ENCODE measurements around the gene GSTA4.
"Not testable (repeated sequence)": the region's sequence is repeated elsewhere in the genome, so short reads cannot be mapped to it uniquely, and the experiment has no call there.

GSTA4 gene

DNA sequence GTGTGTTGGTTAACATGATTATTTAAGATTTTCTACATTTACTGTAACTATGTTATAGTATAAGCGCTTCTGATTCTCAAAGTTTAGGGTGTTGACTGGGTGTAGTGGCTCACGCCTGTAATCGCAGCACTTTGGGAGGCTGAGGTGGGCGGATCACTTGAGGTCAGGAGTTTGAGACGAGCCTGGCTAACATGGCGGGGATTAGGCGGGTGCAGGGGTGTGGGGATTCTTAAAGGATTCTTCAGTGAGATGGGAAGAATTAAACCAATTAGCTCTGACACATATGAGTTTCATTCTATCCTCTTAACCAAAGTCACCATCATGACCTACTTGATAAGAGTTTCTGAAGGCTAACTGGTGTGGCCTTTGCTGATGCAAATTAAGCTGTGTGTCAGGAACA, 39.2 kb downstream of the GSTA4 start:
- ChIA-PET POLR2A (no interaction called here), CTCF (no interaction called here)
- Histone ChIP-seq H3K36me3 (ENCODE audit: control insufficient read depth in 4 of 4, insufficient read depth in 4 of 4, low read length in 3 of 4) (no peaks in the 10 kb centered on the region), H3K4me1 (ENCODE audit: control extremely low read depth in 1 of 4, control insufficient read depth in 4 of 4, insufficient read depth in 4 of 4, low read length in 3 of 4) (no peaks in the 10 kb centered on the region), H3K27me3 (replicated peaks in 2 of 5; ENCODE audit: control insufficient read depth in 4 of 5, insufficient read depth in 5 of 5, low read length in 4 of 5) (peaks cover 0 to 2% (median 0%) of the 10 kb centered on the region in 5 experiments), H3K4me3 (ENCODE audit: control insufficient read depth in 1 of 7, extremely low read depth in 1 of 7, insufficient read depth in 4 of 7, low read depth in 2 of 7, low read length in 6 of 7) (no peak overlapping the region), H3K9me3 (ENCODE audit: control extremely low read depth in 1 of 5, control insufficient read depth in 4 of 5, insufficient read depth in 2 of 5, low read depth in 1 of 5, low read length in 4 of 5) (no peaks in the 10 kb centered on the region), H3K27ac (ENCODE audit: insufficient read depth in 1 of 2, low read depth in 1 of 2, low read length in 2 of 2, poor library complexity in 1 of 2, severe bottlenecking in 2 of 2) (no peak overlapping the region)
- DNase-seq: no peak
- 100% methylated on average over 2 of the region's 7 CpGs for WGBS (ENCODE audit: insufficient coverage)

DNA sequence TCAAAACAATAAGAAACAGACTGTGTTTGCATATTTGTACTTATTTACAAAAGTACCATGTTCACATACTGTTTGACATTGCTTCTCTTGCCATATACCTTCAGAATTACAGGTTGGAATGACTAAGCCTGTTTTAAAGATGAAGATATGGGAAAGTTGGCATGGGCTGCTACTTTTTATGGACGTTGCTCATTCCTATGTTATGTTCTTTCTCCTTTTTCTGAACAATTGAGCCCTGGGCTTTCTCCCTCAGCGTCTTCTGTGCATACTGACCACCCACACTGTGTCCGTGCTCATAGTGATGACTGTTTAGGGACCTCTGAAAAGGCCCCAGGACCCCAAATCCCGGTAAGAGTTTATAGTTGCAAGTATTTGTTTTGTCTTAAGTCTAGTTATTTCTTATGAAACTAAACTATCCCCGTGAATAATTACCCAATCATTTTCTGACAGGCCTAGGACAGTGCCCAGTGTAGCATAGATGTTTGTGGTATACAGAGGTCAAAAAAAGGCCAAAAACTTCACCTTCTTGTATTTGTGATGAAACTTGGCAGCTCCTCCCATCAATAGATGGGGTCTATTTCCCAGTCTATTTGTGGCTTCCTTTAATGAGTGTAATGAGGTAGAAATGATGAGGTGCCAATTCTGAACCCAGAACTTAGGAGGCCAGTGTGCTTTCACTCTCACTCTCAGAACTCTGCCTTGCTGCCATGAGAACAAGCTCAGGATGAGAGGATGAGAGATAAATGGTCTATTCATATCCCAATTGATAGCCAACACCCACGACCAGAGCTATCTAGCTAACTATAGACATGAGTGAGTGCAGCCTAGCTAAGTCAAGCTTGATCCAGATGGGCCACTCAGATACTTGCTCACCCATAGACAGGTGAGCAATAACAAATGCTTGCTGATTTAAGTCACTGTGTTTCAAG, 40.9 kb downstream of the GSTA4 start:
- no peak for DNase-seq
- H3K9me3 ChIP-seq (ENCODE audit: control extremely low read depth in 1 of 5, control insufficient read depth in 4 of 5, insufficient read depth in 2 of 5, low read depth in 1 of 5, low read length in 4 of 5): no peaks in the 10 kb centered on the region
- CTCF ChIA-PET: no interaction called here
- H3K4me3 ChIP-seq (ENCODE audit: control insufficient read depth in 1 of 7, extremely low read depth in 1 of 7, insufficient read depth in 4 of 7, low read depth in 2 of 7, low read length in 6 of 7): no peak overlapping the region
- no peaks in the 10 kb centered on the region for H3K4me1 ChIP-seq (ENCODE audit: control extremely low read depth in 1 of 4, control insufficient read depth in 4 of 4, insufficient read depth in 4 of 4, low read length in 3 of 4)
- WGBS (ENCODE audit: insufficient coverage): 100% methylated on average over 3 of the region's 6 CpGs
- no peak overlapping the region for H3K27ac ChIP-seq (ENCODE audit: insufficient read depth in 1 of 2, low read depth in 1 of 2, low read length in 2 of 2, poor library complexity in 1 of 2, severe bottlenecking in 2 of 2)
- peaks cover 0 to 2% (median 0%) of the 10 kb centered on the region in 5 experiments for H3K27me3 ChIP-seq (replicated peaks in 2 of 5; ENCODE audit: control insufficient read depth in 4 of 5, insufficient read depth in 5 of 5, low read length in 4 of 5)
- no peaks in the 10 kb centered on the region for H3K36me3 ChIP-seq (ENCODE audit: control insufficient read depth in 4 of 4, insufficient read depth in 4 of 4, low read length in 3 of 4)
- POLR2A ChIA-PET: no interaction called here

DNA sequence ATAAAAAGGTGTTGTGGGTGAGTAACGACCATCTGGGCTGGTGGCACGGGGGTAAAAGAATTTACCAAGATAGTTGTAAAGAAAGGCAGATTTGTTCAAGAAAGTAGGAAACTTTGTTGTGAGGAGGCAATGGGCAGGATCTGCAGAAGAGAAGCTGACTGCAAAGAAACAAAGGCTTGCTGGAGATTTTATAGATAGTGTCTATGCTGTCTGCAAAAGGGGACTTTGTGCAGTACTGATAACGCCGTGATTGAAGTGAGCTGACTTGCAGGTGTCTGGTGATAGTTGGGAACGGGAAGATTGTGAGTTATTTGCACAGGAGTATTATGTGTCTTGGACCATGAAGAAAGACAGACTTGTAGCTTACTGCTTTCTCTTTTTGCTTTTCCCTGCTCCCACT, 48.8 kb downstream of the GSTA4 start:
- no peak overlapping the region for H3K4me3 ChIP-seq (ENCODE audit: control insufficient read depth in 1 of 7, extremely low read depth in 1 of 7, insufficient read depth in 4 of 7, low read depth in 2 of 7, low read length in 6 of 7)
- ChIA-PET CTCF (no interaction called here), POLR2A (no interaction called here)
- no peaks in the 10 kb centered on the region for H3K27me3 ChIP-seq (replicated peaks in 2 of 5; ENCODE audit: control insufficient read depth in 4 of 5, insufficient read depth in 5 of 5, low read length in 4 of 5)
- 37% methylated on average over 4 of the region's 5 CpGs for WGBS (ENCODE audit: insufficient coverage)
- no peak overlapping the region for H3K27ac ChIP-seq (ENCODE audit: insufficient read depth in 1 of 2, low read depth in 1 of 2, low read length in 2 of 2, poor library complexity in 1 of 2, severe bottlenecking in 2 of 2)
- no peaks in the 10 kb centered on the region for H3K4me1 ChIP-seq (ENCODE audit: control extremely low read depth in 1 of 4, control insufficient read depth in 4 of 4, insufficient read depth in 4 of 4, low read length in 3 of 4)
- H3K36me3 ChIP-seq (ENCODE audit: control insufficient read depth in 4 of 4, insufficient read depth in 4 of 4, low read length in 3 of 4): no peaks in the 10 kb centered on the region
- H3K9me3 ChIP-seq (ENCODE audit: control extremely low read depth in 1 of 5, control insufficient read depth in 4 of 5, insufficient read depth in 2 of 5, low read depth in 1 of 5, low read length in 4 of 5): no peaks in the 10 kb centered on the region
- no peak for DNase-seq

DNA sequence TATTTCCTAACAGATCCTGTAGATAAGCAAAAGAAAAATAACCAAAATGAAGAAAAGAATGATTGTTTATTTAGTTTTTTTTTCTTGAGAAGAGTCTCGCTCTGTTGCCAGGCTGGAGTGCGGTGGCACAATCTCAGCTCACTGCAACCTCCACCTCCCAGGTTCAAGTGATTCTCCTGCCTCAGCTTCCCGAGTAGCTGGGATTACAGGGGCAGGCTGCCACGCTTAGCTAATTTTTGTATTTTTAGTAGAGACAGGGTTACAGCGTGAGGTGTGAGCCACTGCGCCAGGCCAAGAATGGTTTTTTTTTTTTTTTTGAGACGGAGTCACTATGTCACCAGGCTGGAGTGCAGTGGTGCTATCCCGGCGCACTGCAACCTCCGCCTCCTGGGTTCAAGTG, 52.3 kb downstream of the GSTA4 start:
- H3K36me3 ChIP-seq (ENCODE audit: control insufficient read depth in 4 of 4, insufficient read depth in 4 of 4, low read length in 3 of 4); POLR2A ChIA-PET; H3K4me1 ChIP-seq (ENCODE audit: control extremely low read depth in 1 of 4, control insufficient read depth in 4 of 4, insufficient read depth in 4 of 4, low read length in 3 of 4); H3K9me3 ChIP-seq (ENCODE audit: control extremely low read depth in 1 of 5, control insufficient read depth in 4 of 5, insufficient read depth in 2 of 5, low read depth in 1 of 5, low read length in 4 of 5); H3K27me3 ChIP-seq (replicated peaks in 2 of 5; ENCODE audit: control insufficient read depth in 4 of 5, insufficient read depth in 5 of 5, low read length in 4 of 5); DNase-seq; H3K27ac ChIP-seq (ENCODE audit: insufficient read depth in 1 of 2, low read depth in 1 of 2, low read length in 2 of 2, poor library complexity in 1 of 2, severe bottlenecking in 2 of 2); H3K4me3 ChIP-seq (ENCODE audit: control insufficient read depth in 1 of 7, extremely low read depth in 1 of 7, insufficient read depth in 4 of 7, low read depth in 2 of 7, low read length in 6 of 7): not testable (repeated sequence)
- 94% methylated on average over 5 of the region's 10 CpGs for WGBS (ENCODE audit: insufficient coverage)
- CTCF ChIA-PET: interaction anchor here (0.5 kb wide), 1 partner anchor 23 kb away, joined by 3 read pairs; no protein-coding TSS in a partner anchor

DNA sequence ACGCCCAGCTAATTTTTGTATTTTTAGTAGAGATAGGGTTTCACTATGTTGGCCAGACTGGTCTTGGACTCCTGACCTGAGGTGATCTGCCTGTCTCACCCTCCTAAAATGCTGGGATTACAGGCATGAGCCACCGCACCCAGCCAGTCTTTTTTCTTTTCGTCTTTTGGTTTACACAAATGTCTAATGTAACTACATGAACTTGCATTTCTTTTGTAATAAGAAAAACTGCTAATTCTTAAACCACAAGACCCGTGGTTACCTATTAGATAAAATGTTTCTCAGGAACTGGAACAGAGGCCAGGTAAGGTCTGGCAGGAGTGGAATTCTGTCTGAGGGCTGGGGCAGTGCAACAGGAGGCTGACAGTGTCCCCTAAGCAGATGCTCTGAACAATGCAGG, 52.9 kb downstream of the GSTA4 start:
- ChIA-PET CTCF (no interaction called here), POLR2A (no interaction called here)
- no peak overlapping the region for H3K4me3 ChIP-seq (ENCODE audit: control insufficient read depth in 1 of 7, extremely low read depth in 1 of 7, insufficient read depth in 4 of 7, low read depth in 2 of 7, low read length in 6 of 7)

DNA sequence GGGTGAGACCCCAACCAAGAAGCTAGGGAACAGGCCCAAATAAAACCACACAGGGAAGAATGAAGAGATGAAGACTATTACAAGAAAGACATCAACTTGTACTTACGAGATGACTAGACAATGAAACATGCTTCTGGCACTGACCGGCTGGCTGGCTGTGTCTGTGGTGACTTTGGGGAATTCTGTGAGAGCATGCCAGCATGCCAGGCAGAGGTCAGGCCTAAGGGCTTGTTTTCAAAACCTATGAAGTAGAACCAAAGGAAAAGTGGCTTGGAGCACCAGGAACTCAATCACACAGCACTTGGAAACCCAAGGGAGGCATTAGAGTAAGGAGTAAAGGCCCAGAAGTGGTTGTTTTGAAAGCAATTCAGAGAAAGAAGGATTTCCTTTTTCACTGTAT, 57.2 kb downstream of the GSTA4 start:
- POLR2A ChIA-PET: no interaction called here
- no peaks in the 10 kb centered on the region for H3K36me3 ChIP-seq (ENCODE audit: control insufficient read depth in 4 of 4, insufficient read depth in 4 of 4, low read length in 3 of 4)
- 94% methylated on average over 2 of the region's 2 CpGs for WGBS (ENCODE audit: insufficient coverage)
- no peak overlapping the region for H3K4me3 ChIP-seq (ENCODE audit: control insufficient read depth in 1 of 7, extremely low read depth in 1 of 7, insufficient read depth in 4 of 7, low read depth in 2 of 7, low read length in 6 of 7)
- H3K27me3 ChIP-seq (replicated peaks in 2 of 5; ENCODE audit: control insufficient read depth in 4 of 5, insufficient read depth in 5 of 5, low read length in 4 of 5): peaks cover 0 to 2% (median 0%) of the 10 kb centered on the region in 5 experiments
- peaks cover 0 to 2% (median 0%) of the 10 kb centered on the region in 5 experiments for H3K9me3 ChIP-seq (ENCODE audit: control extremely low read depth in 1 of 5, control insufficient read depth in 4 of 5, insufficient read depth in 2 of 5, low read depth in 1 of 5, low read length in 4 of 5)
- CTCF ChIA-PET: no interaction called here
- DNase-seq: no peak
- peaks cover 0 to 6% (median 0%) of the 10 kb centered on the region in 4 experiments for H3K4me1 ChIP-seq (ENCODE audit: control extremely low read depth in 1 of 4, control insufficient read depth in 4 of 4, insufficient read depth in 4 of 4, low read length in 3 of 4)
- no peak overlapping the region for H3K27ac ChIP-seq (ENCODE audit: insufficient read depth in 1 of 2, low read depth in 1 of 2, low read length in 2 of 2, poor library complexity in 1 of 2, severe bottlenecking in 2 of 2)

More for the DNA sequence above, 52.9 kb downstream of the GSTA4 start:
- WGBS (ENCODE audit: insufficient coverage): 78% methylated on average over 3 of the region's 4 CpGs
- no peak for DNase-seq
- no peaks in the 10 kb centered on the region for H3K36me3 ChIP-seq (ENCODE audit: control insufficient read depth in 4 of 4, insufficient read depth in 4 of 4, low read length in 3 of 4)
- H3K27me3 ChIP-seq (replicated peaks in 2 of 5; ENCODE audit: control insufficient read depth in 4 of 5, insufficient read depth in 5 of 5, low read length in 4 of 5): no peaks in the 10 kb centered on the region
- no peaks in the 10 kb centered on the region for H3K9me3 ChIP-seq (ENCODE audit: control extremely low read depth in 1 of 5, control insufficient read depth in 4 of 5, insufficient read depth in 2 of 5, low read depth in 1 of 5, low read length in 4 of 5)
- no peak overlapping the region for H3K27ac ChIP-seq (ENCODE audit: insufficient read depth in 1 of 2, low read depth in 1 of 2, low read length in 2 of 2, poor library complexity in 1 of 2, severe bottlenecking in 2 of 2)
- H3K4me1 ChIP-seq (ENCODE audit: control extremely low read depth in 1 of 4, control insufficient read depth in 4 of 4, insufficient read depth in 4 of 4, low read length in 3 of 4): no peaks in the 10 kb centered on the region

DNA sequence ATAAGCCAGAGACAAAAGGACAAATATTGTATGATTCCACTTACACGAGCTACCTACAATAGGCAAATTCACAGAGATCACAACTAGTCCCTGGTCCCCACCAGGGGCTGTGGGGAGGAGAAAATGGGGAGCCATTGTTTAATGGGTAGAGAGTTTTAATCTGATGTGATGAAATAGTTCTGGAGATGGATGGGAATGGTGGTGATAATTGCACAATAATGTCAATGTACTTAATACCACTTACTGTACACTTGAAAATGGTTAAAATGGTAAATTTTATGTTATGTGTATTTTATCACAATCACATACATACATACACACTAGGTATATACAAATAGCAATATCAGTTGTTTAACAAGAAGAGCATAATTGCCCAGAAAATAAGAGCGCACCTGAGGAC, 61.3 kb downstream of the GSTA4 start:
- no peak overlapping the region for H3K4me3 ChIP-seq (ENCODE audit: control insufficient read depth in 1 of 7, extremely low read depth in 1 of 7, insufficient read depth in 4 of 7, low read depth in 2 of 7, low read length in 6 of 7)
- ChIA-PET CTCF (no interaction called here), POLR2A (no interaction called here)
- WGBS (ENCODE audit: insufficient coverage): 100% methylated on average over 1 of the region's 2 CpGs
- no peak overlapping the region for H3K27ac ChIP-seq (ENCODE audit: insufficient read depth in 1 of 2, low read depth in 1 of 2, low read length in 2 of 2, poor library complexity in 1 of 2, severe bottlenecking in 2 of 2)
- no peaks in the 10 kb centered on the region for H3K36me3 ChIP-seq (ENCODE audit: control insufficient read depth in 4 of 4, insufficient read depth in 4 of 4, low read length in 3 of 4)
- H3K27me3 ChIP-seq (replicated peaks in 2 of 5; ENCODE audit: control insufficient read depth in 4 of 5, insufficient read depth in 5 of 5, low read length in 4 of 5): peaks cover 0 to 2% (median 0%) of the 10 kb centered on the region in 5 experiments
- DNase-seq: no peak
- H3K4me1 ChIP-seq (ENCODE audit: control extremely low read depth in 1 of 4, control insufficient read depth in 4 of 4, insufficient read depth in 4 of 4, low read length in 3 of 4): peaks cover 0 to 6% (median 0%) of the 10 kb centered on the region in 4 experiments
- peaks cover 0 to 2% (median 0%) of the 10 kb centered on the region in 5 experiments for H3K9me3 ChIP-seq (ENCODE audit: control extremely low read depth in 1 of 5, control insufficient read depth in 4 of 5, insufficient read depth in 2 of 5, low read depth in 1 of 5, low read length in 4 of 5)
